HEK293 (cell line): Measurements from ENCODE around the gene SPNS1.

ENCODE experiments used
- CTCF ChIA-PET: fragments of 350-600 bp; formaldehyde crosslinking; extraction: SDS; loops from one replicate; lab custom pipeline; 2021; ENCODE audit warnings: antibody characterized with exemption; lab: Yijun Ruan, JAX
- POLR2A ChIA-PET: fragments of 300-600 bp; formaldehyde crosslinking; extraction: SDS; loops from one replicate; lab custom pipeline; 2020; ENCODE audit warnings: antibody characterized with exemption, inconsistent platforms; lab: Yijun Ruan, JAX
- H3K27ac ChIP-seq: fragments of 200-500 bp; sonication (Bioruptor generic); 2 replicates; pipeline ENCODE4 v1.5.1; 2014; ENCODE audit warnings: low read depth, low read length, control low read depth, inconsistent platforms; ENCODE audit errors: extremely low read depth
- H3K36me3 ChIP-seq, 2 experiments: fragments of 200-500 bp in 1 of 2; sonication (Bioruptor generic) in 1 of 2; 1 replicate in 1 of 2; 2 replicates in 1 of 2; pipeline ENCODE4 v1.5.1; 2014 to 2017; ENCODE audit warnings: inconsistent platforms in 2 of 2, low read length in 2 of 2; ENCODE audit not compliant: control insufficient read depth in 2 of 2, insufficient read depth in 1 of 2
- H3K4me1 ChIP-seq: fragments of 200-500 bp; sonication (Bioruptor generic); 2 replicates; pipeline ENCODE4 v1.5.1; 2014; ENCODE audit warnings: mild to moderate bottlenecking, low read length, inconsistent platforms; ENCODE audit not compliant: control insufficient read depth, insufficient read depth
- H3K4me3 ChIP-seq: 2 replicates; pipeline ENCODE4 v1.5.1; 2011; ENCODE audit warnings: low read depth, mild to moderate bottlenecking, control low read depth, low read length, moderate library complexity
- H3K9me3 ChIP-seq: fragments of 200-500 bp; sonication (Bioruptor generic); 2 replicates; pipeline ENCODE4 v1.5.1; 2014; ENCODE audit warnings: low read depth, low read length, inconsistent platforms; ENCODE audit not compliant: control insufficient read depth, insufficient read depth
- EGR2 ChIP-seq: fragments of 450-650 bp; formaldehyde crosslinking; IDR thresholded peaks from 2 replicates; pipeline ENCODE4 v1.5.1; 2016; ENCODE audit warnings: low read depth, missing biosample characterization, missing genetic modification characterization
- HOXD13 ChIP-seq: sonication (generic); formaldehyde crosslinking; IDR thresholded peaks from 2 replicates; pipeline ENCODE4 v1.8.0; 2022; ENCODE audit warnings: missing genetic modification reagents, borderline replicate concordance
- KLF8 ChIP-seq: fragments of 450-650 bp; formaldehyde crosslinking; IDR thresholded peaks from 2 replicates; pipeline ENCODE4 v1.5.1; 2016; ENCODE audit warnings: missing biosample characterization, missing genetic modification characterization
- TRIM28 ChIP-seq: IDR thresholded peaks from 2 replicates; pipeline ENCODE4 v1.6.1; 2011; ENCODE audit warnings: low read length, control low read depth, borderline replicate concordance
- ZNF10 ChIP-seq: fragments of 450-650 bp; formaldehyde crosslinking; IDR thresholded peaks from 2 replicates; pipeline ENCODE4 v1.5.1; 2017; ENCODE audit warnings: missing biosample characterization, missing genetic modification characterization
- ZNF146 ChIP-seq: fragments of 450-650 bp; formaldehyde crosslinking; IDR thresholded peaks from 2 replicates; pipeline ENCODE4 v1.5.1; 2016; ENCODE audit warnings: missing biosample characterization, missing genetic modification characterization
- ZNF19 ChIP-seq: fragments of 450-650 bp; formaldehyde crosslinking; IDR thresholded peaks from 2 replicates; pipeline ENCODE4; 2016; ENCODE audit warnings: missing biosample characterization, missing genetic modification characterization, low read depth
- ZNF211 ChIP-seq: fragments of 450-650 bp; formaldehyde crosslinking; IDR thresholded peaks from 2 replicates; pipeline ENCODE4 v1.5.1; 2016; ENCODE audit warnings: low read depth, missing biosample characterization, missing genetic modification characterization
- ZNF214 ChIP-seq: fragments of 450-650 bp; formaldehyde crosslinking; IDR thresholded peaks from 2 replicates; pipeline ENCODE4 v1.5.1; 2017; ENCODE audit warnings: missing biosample characterization, mild to moderate bottlenecking, missing genetic modification characterization, borderline replicate concordance
- ZNF416 ChIP-seq: fragments of 450-650 bp; formaldehyde crosslinking; IDR thresholded peaks from 2 replicates; pipeline ENCODE4 v1.5.1; 2016; ENCODE audit warnings: missing biosample characterization, missing genetic modification characterization
- ZNF518A ChIP-seq: fragments of 450-650 bp; formaldehyde crosslinking; conservative IDR thresholded peaks from 2 replicates; pipeline ENCODE4 v1.5.1; 2016; ENCODE audit warnings: low read depth, missing biosample characterization, missing genetic modification characterization
- ZSCAN16 ChIP-seq: fragments of 450-650 bp; formaldehyde crosslinking; IDR thresholded peaks from 2 replicates; pipeline ENCODE4 v1.5.1; 2016; ENCODE audit warnings: missing biosample characterization, missing genetic modification characterization
- ZSCAN18 ChIP-seq: fragments of 450-650 bp; formaldehyde crosslinking; IDR thresholded peaks from 2 replicates; pipeline ENCODE4 v1.5.1; 2016; ENCODE audit warnings: missing biosample characterization, missing genetic modification characterization
- TF ChIP-seq, protein P1 (sequence below): fragments of 450-650 bp; formaldehyde crosslinking; IDR thresholded peaks from 2 replicates; pipeline ENCODE4 v1.5.1; 2016; ENCODE audit warnings: missing biosample characterization, missing genetic modification characterization
- TF ChIP-seq, protein P2 (sequence below): fragments of 450-650 bp; formaldehyde crosslinking; IDR thresholded peaks from 2 replicates; pipeline ENCODE4; 2016; ENCODE audit warnings: missing biosample characterization, missing genetic modification characterization
- TF ChIP-seq, protein P3 (sequence below): fragments of 450-650 bp; formaldehyde crosslinking; IDR thresholded peaks from 2 replicates; pipeline ENCODE4 v1.5.1; 2016; ENCODE audit warnings: missing biosample characterization, missing genetic modification characterization
- TF ChIP-seq, protein P4 (sequence below): fragments of 450-650 bp; formaldehyde crosslinking; optimal IDR thresholded peaks from 2 replicates; pipeline ENCODE3; 2016; ENCODE audit warnings: missing biosample characterization, mild to moderate bottlenecking, missing genetic modification characterization
- TF ChIP-seq, protein P5 (sequence below): fragments of 450-650 bp; formaldehyde crosslinking; IDR thresholded peaks from 2 replicates; pipeline ENCODE4 v1.5.1; 2016; ENCODE audit warnings: missing biosample characterization, missing genetic modification characterization

SPNS1 gene

GRCh38 chr16:28974437-28975157, at the start of gene SPNS1 (continued):
- TF ChIP-seq, protein P1, sequence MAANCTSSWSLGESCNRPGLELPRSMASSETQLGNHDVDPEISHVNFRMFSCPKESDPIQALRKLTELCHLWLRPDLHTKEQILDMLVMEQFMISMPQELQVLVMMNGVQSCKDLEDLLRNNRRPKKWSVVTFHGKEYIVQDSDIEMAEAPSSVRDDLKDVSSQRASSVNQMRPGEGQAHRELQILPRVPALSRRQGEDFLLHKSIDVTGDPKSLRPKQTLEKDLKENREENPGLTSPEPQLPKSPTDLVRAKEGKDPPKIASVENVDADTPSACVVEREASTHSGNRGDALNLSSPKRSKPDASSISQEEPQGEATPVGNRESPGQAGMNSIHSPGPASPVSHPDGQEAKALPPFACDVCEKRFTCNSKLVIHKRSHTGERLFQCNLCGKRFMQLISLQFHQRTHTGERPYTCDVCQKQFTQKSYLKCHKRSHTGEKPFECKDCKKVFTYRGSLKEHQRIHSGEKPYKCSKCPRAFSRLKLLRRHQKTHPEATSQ, result no peak; the same call in 1 of the 2 replicates
- TF ChIP-seq, all 188 proteins: peak for 72

DNA sequence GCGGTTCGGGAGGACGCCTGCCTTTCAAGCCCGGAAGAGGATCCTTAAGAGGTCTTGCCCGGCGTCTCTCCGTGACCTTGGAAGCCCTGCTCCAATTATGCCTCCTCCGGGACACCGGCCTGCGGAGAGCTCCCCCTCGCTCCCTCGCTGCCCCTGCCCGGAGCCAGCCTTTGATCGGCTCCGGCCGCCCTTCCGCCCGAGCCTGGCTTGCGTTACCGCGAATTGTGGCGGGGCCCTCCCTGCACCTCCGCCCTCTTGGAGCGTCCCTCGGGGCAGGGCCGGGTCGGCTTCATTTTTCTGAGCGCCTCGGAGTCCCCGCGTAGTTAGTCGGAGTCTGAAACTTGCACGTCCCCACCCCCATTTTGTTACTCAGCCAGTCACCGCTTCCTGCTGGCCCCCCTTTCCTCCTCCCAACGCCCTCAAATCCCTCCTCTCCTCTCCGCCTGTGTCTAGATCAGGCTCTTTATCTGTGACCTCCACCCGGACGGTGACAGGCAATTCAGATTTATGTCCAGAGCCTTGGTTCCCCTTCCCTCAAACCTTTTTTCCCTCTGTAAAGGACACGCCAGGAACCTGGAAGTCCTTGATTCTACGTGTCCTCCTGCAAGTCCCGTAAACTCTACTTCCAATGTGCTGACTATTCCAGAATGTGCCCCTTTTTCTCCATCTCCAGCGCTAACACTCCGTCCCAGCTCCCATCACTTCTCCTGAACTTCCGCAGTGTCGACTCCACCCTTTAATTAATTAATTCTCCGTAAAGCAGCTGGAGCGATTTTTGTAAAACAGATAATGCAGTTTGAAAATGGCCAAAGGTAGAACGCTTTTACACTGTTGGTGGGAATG, 49.0 kb upstream of the SPNS1 start:
- ChIA-PET POLR2A (interaction anchor here (0.6 to 2.8 kb wide), 8 partner anchors 11 to 79 kb away, joined by 3 to 10 read pairs (median 4); partner anchors contain the start of genes LAT, NFATC2IP, SH2B1 and TUFM), CTCF (interaction anchor here (0.5 to 2.9 kb wide), 3 partner anchors 19 to 329 kb away, joined by 3 to 22 read pairs (median 6); partner anchors contain the start of gene SULT1A2)
- H3K4me1 ChIP-seq, result 0 out of 2 replicates have a peak, but pooled peaks cover 4% of the 10 kb centered on the region
- TF ChIP-seq HOXD13 (no peak), ZNF19 (no peak), ZNF10 (tag by site-specific recombination) (no peak), ZNF416 (no peak), ZNF518A (no peak), EGR2 (tag by site-specific recombination) (peak; percentile 55; the same call in 1 of the 2 replicates), TRIM28 (no peak), KLF8 (peak; percentile 74), ZSCAN16 (tag by site-specific recombination) (no peak), ZNF146 (0 out of 2 replicates have a peak, but pooled peaks have one; percentile 17), ZNF214 (tag by site-specific recombination) (no peak), ZSCAN18 (tag by site-specific recombination) (no peak), ZNF211 (tag by site-specific recombination) (no peak)
- TF ChIP-seq, protein P2, sequence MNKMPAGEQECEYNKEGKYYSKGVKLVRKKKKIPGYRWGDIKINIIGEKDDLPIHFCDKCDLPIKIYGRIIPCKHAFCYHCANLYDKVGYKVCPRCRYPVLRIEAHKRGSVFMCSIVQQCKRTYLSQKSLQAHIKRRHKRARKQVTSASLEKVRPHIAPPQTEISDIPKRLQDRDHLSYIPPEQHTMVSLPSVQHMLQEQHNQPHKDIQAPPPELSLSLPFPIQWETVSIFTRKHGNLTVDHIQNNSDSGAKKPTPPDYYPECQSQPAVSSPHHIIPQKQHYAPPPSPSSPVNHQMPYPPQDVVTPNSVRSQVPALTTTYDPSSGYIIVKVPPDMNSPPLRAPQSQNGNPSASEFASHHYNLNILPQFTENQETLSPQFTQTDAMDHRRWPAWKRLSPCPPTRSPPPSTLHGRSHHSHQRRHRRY (tag by site-specific recombination), result no peak
- TF ChIP-seq, protein P3, sequence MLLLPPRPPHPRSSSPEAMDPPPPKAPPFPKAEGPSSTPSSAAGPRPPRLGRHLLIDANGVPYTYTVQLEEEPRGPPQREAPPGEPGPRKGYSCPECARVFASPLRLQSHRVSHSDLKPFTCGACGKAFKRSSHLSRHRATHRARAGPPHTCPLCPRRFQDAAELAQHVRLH, result no peak
- TF ChIP-seq, protein P4, sequence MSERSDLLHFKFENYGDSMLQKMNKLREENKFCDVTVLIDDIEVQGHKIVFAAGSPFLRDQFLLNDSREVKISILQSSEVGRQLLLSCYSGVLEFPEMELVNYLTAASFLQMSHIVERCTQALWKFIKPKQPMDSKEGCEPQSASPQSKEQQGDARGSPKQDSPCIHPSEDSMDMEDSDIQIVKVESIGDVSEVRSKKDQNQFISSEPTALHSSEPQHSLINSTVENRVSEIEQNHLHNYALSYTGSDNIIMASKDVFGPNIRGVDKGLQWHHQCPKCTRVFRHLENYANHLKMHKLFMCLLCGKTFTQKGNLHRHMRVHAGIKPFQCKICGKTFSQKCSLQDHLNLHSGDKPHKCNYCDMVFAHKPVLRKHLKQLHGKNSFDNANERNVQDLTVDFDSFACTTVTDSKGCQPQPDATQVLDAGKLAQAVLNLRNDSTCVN (tag by site-specific recombination), result peak; percentile 66
- TF ChIP-seq, protein P5, sequence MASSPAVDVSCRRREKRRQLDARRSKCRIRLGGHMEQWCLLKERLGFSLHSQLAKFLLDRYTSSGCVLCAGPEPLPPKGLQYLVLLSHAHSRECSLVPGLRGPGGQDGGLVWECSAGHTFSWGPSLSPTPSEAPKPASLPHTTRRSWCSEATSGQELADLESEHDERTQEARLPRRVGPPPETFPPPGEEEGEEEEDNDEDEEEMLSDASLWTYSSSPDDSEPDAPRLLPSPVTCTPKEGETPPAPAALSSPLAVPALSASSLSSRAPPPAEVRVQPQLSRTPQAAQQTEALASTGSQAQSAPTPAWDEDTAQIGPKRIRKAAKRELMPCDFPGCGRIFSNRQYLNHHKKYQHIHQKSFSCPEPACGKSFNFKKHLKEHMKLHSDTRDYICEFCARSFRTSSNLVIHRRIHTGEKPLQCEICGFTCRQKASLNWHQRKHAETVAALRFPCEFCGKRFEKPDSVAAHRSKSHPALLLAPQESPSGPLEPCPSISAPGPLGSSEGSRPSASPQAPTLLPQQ (tag by site-specific recombination), result peak; percentile 96

More for the DNA sequence above, 49.0 kb upstream of the SPNS1 start:
- peak overlapping the region; percentile 91 for H3K4me3 ChIP-seq
- H3K27ac ChIP-seq, result peak overlapping the region; percentile 95
- H3K9me3 ChIP-seq, result no peaks in the 10 kb centered on the region
- no peaks in the 10 kb centered on the region for H3K36me3 ChIP-seq
